ENCODE data around the gene SCAF4.
"Not testable (repeated sequence)": the region's sequence is repeated elsewhere in the genome, so short reads cannot be mapped to it uniquely, and the experiment has no call there.

SCAF4 gene

GRCh38 chr21:31737586-31738397, 5.9 kb upstream of the SCAF4 start:
- DNase-seq (ENCODE audit: low read depth): not testable (repeated sequence)

GRCh38 chr21:31735511-31735992, 3.6 kb upstream of the SCAF4 start:
- DNase-seq (ENCODE audit: low read depth): no peak

- DNase-seq (ENCODE audit: low read depth): no peak
These were observed 1.7 kb upstream of the SCAF4 start for GRCh38 chr21:31733551-31734149.

- DNase-seq (ENCODE audit: low read depth): no peak
These were observed 956 bp upstream of the SCAF4 start for GRCh38 chr21:31732597-31733550.

- DNase-seq (ENCODE audit: low read depth): peak; percentile 36
These were observed 662 bp downstream of the SCAF4 start for GRCh38 chr21:31731056-31731856.

GRCh38 chr21:31730712-31731055, 1.2 kb downstream of the SCAF4 start:
- DNase-seq (ENCODE audit: low read depth): no peak

- DNase-seq (ENCODE audit: low read depth): no peak
These were observed 2.1 kb downstream of the SCAF4 start for GRCh38 chr21:31729622-31730343.

GRCh38 chr21:31728952-31729351, 3.0 kb downstream of the SCAF4 start:
- no peak for DNase-seq (ENCODE audit: low read depth)

GRCh38 chr21:31728191-31728590, 3.7 kb downstream of the SCAF4 start:
- no peak for DNase-seq (ENCODE audit: low read depth)

- no peak for DNase-seq (ENCODE audit: low read depth)
These were observed 4.7 kb downstream of the SCAF4 start for GRCh38 chr21:31727181-31727580.

GRCh38 chr21:31726407-31726806, 5.5 kb downstream of the SCAF4 start:
- no peak for DNase-seq (ENCODE audit: low read depth)

- DNase-seq (ENCODE audit: low read depth): no peak
These were observed 6.6 kb downstream of the SCAF4 start for GRCh38 chr21:31725202-31725839.

- DNase-seq (ENCODE audit: low read depth): no peak
These were observed 7.4 kb downstream of the SCAF4 start for GRCh38 chr21:31724552-31724951.

- DNase-seq (ENCODE audit: low read depth): no peak
These were observed 10.5 kb downstream of the SCAF4 start for GRCh38 chr21:31721381-31721780.

- no peak for DNase-seq (ENCODE audit: low read depth)
These were observed 11.2 kb downstream of the SCAF4 start for GRCh38 chr21:31720739-31721138.

- DNase-seq (ENCODE audit: low read depth): no peak
These were observed 11.6 kb downstream of the SCAF4 start for GRCh38 chr21:31720330-31720729.

- DNase-seq (ENCODE audit: low read depth): no peak
These were observed 15.8 kb downstream of the SCAF4 start for GRCh38 chr21:31716106-31716505.

GRCh38 chr21:31714741-31715365, 17.1 kb downstream of the SCAF4 start:
- DNase-seq (ENCODE audit: low read depth): no peak

- no peak for DNase-seq (ENCODE audit: low read depth)
These were observed 17.8 kb downstream of the SCAF4 start for GRCh38 chr21:31713973-31714740.
